ENCODE results near the gene FAH.

Gene FAH

GRCh38 chr15:80167936-80168335 is 15.1 kb downstream of the FAH start:
- in situ Hi-C loops (cut with MboI; ENCODE audit: low pct_unique_long_range_greater_than_20kb, low sequenced_read_pairs, unreplicated experiment) = loop anchor here (25.0 kb wide), 1 partner anchor 831 kb away; no protein-coding TSS in a partner anchor
- no peak for DNase-seq (ENCODE audit: low spot score)
- TF ChIP-seq CTCF (IDR thresholded peaks at IDR 0.05; ENCODE audit: extremely low read depth, insufficient read depth, missing control alignments) = no peak

GRCh38 chr15:80168421-80168820 is 15.6 kb downstream of the FAH start:
- in situ Hi-C loops (cut with MboI; ENCODE audit: low pct_unique_long_range_greater_than_20kb, low sequenced_read_pairs, unreplicated experiment) = loop anchor here (25.0 kb wide), 1 partner anchor 831 kb away; no protein-coding TSS in a partner anchor
- DNase-seq (ENCODE audit: low spot score) = no peak
- no peak for TF ChIP-seq CTCF (IDR thresholded peaks at IDR 0.05; ENCODE audit: extremely low read depth, insufficient read depth, missing control alignments)

- in situ Hi-C loops (cut with MboI; ENCODE audit: low pct_unique_long_range_greater_than_20kb, low sequenced_read_pairs, unreplicated experiment) = loop anchor here (25.0 kb wide), 1 partner anchor 833 kb away; no protein-coding TSS in a partner anchor
- no peak for TF ChIP-seq CTCF (IDR thresholded peaks at IDR 0.05; ENCODE audit: extremely low read depth, insufficient read depth, missing control alignments)
- no peak for DNase-seq (ENCODE audit: low spot score)
Observed at GRCh38 chr15:80169768-80170357, 17.1 kb downstream of the FAH start.

GRCh38 chr15:80170596-80170995 is 17.8 kb downstream of the FAH start:
- in situ Hi-C loops (cut with MboI; ENCODE audit: low pct_unique_long_range_greater_than_20kb, low sequenced_read_pairs, unreplicated experiment) = loop anchor here (25.0 kb wide), 1 partner anchor 833 kb away; no protein-coding TSS in a partner anchor
- no peak for DNase-seq (ENCODE audit: low spot score)
- TF ChIP-seq CTCF (IDR thresholded peaks at IDR 0.05; ENCODE audit: extremely low read depth, insufficient read depth, missing control alignments) = no peak

GRCh38 chr15:80171787-80172186 is 19.0 kb downstream of the FAH start:
- no peak for TF ChIP-seq CTCF (IDR thresholded peaks at IDR 0.05; ENCODE audit: extremely low read depth, insufficient read depth, missing control alignments)
- in situ Hi-C loops (cut with MboI; ENCODE audit: low pct_unique_long_range_greater_than_20kb, low sequenced_read_pairs, unreplicated experiment) = loop anchor here (25.0 kb wide), 1 partner anchor 834 kb away; no protein-coding TSS in a partner anchor
- no peak for DNase-seq (ENCODE audit: low spot score)

GRCh38 chr15:80172401-80172800 is 19.6 kb downstream of the FAH start:
- no peak for DNase-seq (ENCODE audit: low spot score)
- no peak for TF ChIP-seq CTCF (IDR thresholded peaks at IDR 0.05; ENCODE audit: extremely low read depth, insufficient read depth, missing control alignments)
- in situ Hi-C loops (cut with MboI; ENCODE audit: low pct_unique_long_range_greater_than_20kb, low sequenced_read_pairs, unreplicated experiment) = loop anchor here (25.0 kb wide), 1 partner anchor 835 kb away; no protein-coding TSS in a partner anchor

All from GM13977 (cell line).